HepG2 (cell line): ENCODE results near the gene ALPI. TPM values are rescaled to one million over a fixed set of nuclear protein-coding genes. Genes with fewer than 3 reads are reported as not detected.

Source experiments
- ATAC-seq: fragments of 200-7000 bp; cut with Tn5 transposase; 3 replicates; pipeline ENCODE4 v1.9.1; 2020; ENCODE audit warnings: mild to moderate bottlenecking, moderate library complexity
- BruUV-seq: library from RNA; stranded (reverse); fragments of 400-500 nt; replicated peaks from 2 replicates; lab custom pipeline; 2021; lab: Mats Ljungman, UMichigan
- CTCF ChIA-PET: fragments of 300-600 bp; formaldehyde crosslinking; extraction: SDS; loops from one replicate; lab custom pipeline; 2021; ENCODE audit warnings: low total read pairs, inconsistent platforms, low intra/inter-chr PET ratio; lab: Yijun Ruan, JAX
- POLR2A ChIA-PET: fragments of 350-600 bp; sonication (Branson Sonifier 250); formaldehyde crosslinking; loops from one replicate; lab custom pipeline; 2020; ENCODE audit warnings: antibody characterized with exemption, inconsistent platforms; lab: Yijun Ruan, JAX
- DNase-seq: peaks from one replicate; pipeline ENCODE4 v3.0.0-alpha.2; 2015; ENCODE audit warnings: low spot score
- FAIRE-seq: peaks from 3 replicates; lab custom pipeline; 2011; peaks lifted over from hg19 to GRCh38; lab: Jason Lieb, UNC
- H2AFZ ChIP-seq: one replicate; pipeline ENCODE4 v1.6.1; 2011; ENCODE audit warnings: low read length, inconsistent platforms
- H3K27ac ChIP-seq: fragments of 300-600 bp; 3 replicates; pipeline ENCODE4 v1.8.0; 2011; ENCODE audit warnings: mixed run types, mild to moderate bottlenecking, mixed read lengths, low read length, inconsistent platforms; ENCODE audit not compliant: insufficient read depth; ENCODE audit errors: extremely low read length
- H3K27me3 ChIP-seq, 2 experiments: fragments of 200-600 bp in 1 of 2; 2 replicates in 1 of 2; 3 replicates in 1 of 2; pipeline versions ENCODE4 v1.6.0 to v1.8.0; 2011; ENCODE audit warnings: low read length in 2 of 2, mild to moderate bottlenecking in 2 of 2, moderate library complexity in 2 of 2, inconsistent platforms in 1 of 2; ENCODE audit not compliant: insufficient read depth in 2 of 2, control insufficient read depth in 1 of 2
- H3K36me3 ChIP-seq, 2 experiments: fragments of 200-600 bp in 1 of 2; replicated peaks in 1 of 2; 2 replicates in 1 of 2; 3 replicates in 1 of 2; pipeline versions ENCODE4 v1.5.1 to v1.8.0; 2011; ENCODE audit warnings: low read length in 2 of 2, inconsistent platforms in 1 of 2; ENCODE audit not compliant: insufficient read depth in 2 of 2, control insufficient read depth in 1 of 2
- H3K4me1 ChIP-seq: 2 replicates; pipeline ENCODE4 v1.5.1; 2012; ENCODE audit warnings: low read length, inconsistent platforms; ENCODE audit not compliant: insufficient read depth
- H3K4me2 ChIP-seq: 2 replicates; pipeline ENCODE4 v1.6.0; 2011; ENCODE audit warnings: low read depth, low read length, inconsistent platforms
- H3K4me3 ChIP-seq, 3 experiments: fragments of 200-600 bp in 1 of 3; sonication (generic), shearing (Covaris generic) in 1 of 3; replicated peaks in 1 of 3; 2 replicates each; pipeline ENCODE4 v1.5.1; 2011 to 2016; ENCODE audit warnings: low read length in 3 of 3, inconsistent platforms in 2 of 3, low read depth in 2 of 3, mild to moderate bottlenecking in 2 of 3, control low read depth in 1 of 3, mixed read lengths in 1 of 3; ENCODE audit not compliant: insufficient read depth in 1 of 3
- H3K79me2 ChIP-seq: one replicate; pipeline ENCODE4 v1.6.1; 2011; ENCODE audit warnings: low read length, inconsistent platforms; ENCODE audit not compliant: insufficient read depth
- H3K9ac ChIP-seq: 2 replicates; pipeline ENCODE4 v1.6.0; 2011; ENCODE audit warnings: mild to moderate bottlenecking, low read depth, low read length, inconsistent platforms; ENCODE audit not compliant: insufficient read depth
- H3K9me3 ChIP-seq: 2 replicates; pipeline ENCODE4 v1.5.1; 2012; ENCODE audit warnings: mild to moderate bottlenecking, low read length
- H4K20me1 ChIP-seq: 2 replicates; pipeline ENCODE4 v1.6.0; 2011; ENCODE audit warnings: inconsistent platforms, mild to moderate bottlenecking, low read length, moderate library complexity; ENCODE audit not compliant: insufficient read depth
- CREB3 ChIP-seq: sonication (generic); formaldehyde crosslinking; IDR thresholded peaks from 2 replicates; pipeline ENCODE4 v1.5.0; 2020; ENCODE audit warnings: missing genetic modification reagents
- CREM ChIP-seq, 2 experiments: sonication (generic) in 1 of 2; formaldehyde crosslinking in 1 of 2; IDR thresholded peaks; 2 replicates each; pipeline versions ENCODE4 v1.4.0 to v1.6.1; 2016 to 2020; ENCODE audit warnings: antibody characterized with exemption in 1 of 2, mild to moderate bottlenecking in 1 of 2, missing genetic modification reagents in 1 of 2
- E2F1 ChIP-seq: sonication (generic); formaldehyde crosslinking; IDR thresholded peaks from 2 replicates; pipeline ENCODE4 v1.5.0; 2020; ENCODE audit warnings: missing genetic modification reagents
- ZNF234 ChIP-seq: sonication (generic); formaldehyde crosslinking; conservative IDR thresholded peaks from 2 replicates; pipeline ENCODE4 v1.5.1; 2020; ENCODE audit warnings: mild to moderate bottlenecking, missing genetic modification reagents
- ZNF296 ChIP-seq: sonication (generic); formaldehyde crosslinking; conservative IDR thresholded peaks from 2 replicates; pipeline ENCODE4 v1.5.0; 2020; ENCODE audit warnings: mild to moderate bottlenecking, missing genetic modification reagents
- ZNF362 ChIP-seq: sonication (generic); formaldehyde crosslinking; IDR thresholded peaks from 2 replicates; pipeline ENCODE4 v1.4.0; 2020; ENCODE audit warnings: missing genetic modification reagents, mild to moderate bottlenecking, borderline replicate concordance
- ZNF468 ChIP-seq: sonication (generic); formaldehyde crosslinking; IDR thresholded peaks from 2 replicates; pipeline ENCODE4 v1.8.0; 2022; ENCODE audit warnings: mild to moderate bottlenecking, moderate library complexity, missing genetic modification reagents
- WGBS: methylation state at CpG from one replicate; pipeline ENCODE4 v1.1.6; 2017; ENCODE audit warnings: low lambda C conversion rate; 5-methylcytosine and 5-hydroxymethylcytosine counted together
- in situ Hi-C: cut with HindIII; loops from 2 replicates; pipeline ENCODE4 v1.10.0; 2017; ENCODE audit warnings: low pct_unique_long_range_greater_than_20kb; ENCODE audit not compliant: extremely low pct_ligation_motif_present
- intact Hi-C: fragments of 100-400 bp; cut with micrococcal nuclease; formaldehyde crosslinking; loops from one replicate; pipeline ENCODE4 v1.10.0; 2022; ENCODE audit not compliant: unreplicated experiment
- polyA plus RNA-seq, 8 experiments: library from polyadenylated mRNA; depleted of rRNA in 3 of 8; stranded (reverse) in 7 of 8; unstranded in 1 of 8; fragments of >200 nt; fragmentation: Illumina TruSeq in 4 of 8; extraction: Trizol in 4 of 8; gene quantifications; 2 replicates each; pipeline versions ENCODE4 v1.2.1 to v1.2.3, GENCODE V29; 2011 to 2016; ENCODE audit warnings: low read depth in 4 of 8, missing spikeins in 1 of 8, mixed read lengths in 1 of 8; ENCODE audit not compliant: insufficient read depth in 1 of 8
- total RNA-seq, 5 experiments: library from RNA; depleted of rRNA; stranded (reverse); fragments of >200 nt; fragmentation: Illumina TruSeq; extraction: Trizol; gene quantifications; 2 replicates each; pipeline ENCODE4 v1.2.3, GENCODE V29; 2016; ENCODE audit warnings: low read depth in 1 of 5

Gene ALPI
- total and polyA plus RNA-seq, 2 of the 13 experiments (the other 11 are each of a cell fraction or from before 2014, with no cell fraction given): not detected

GRCh38 chr2:232505856-232506255, 49.9 kb downstream of the ALPI start:
- Histone ChIP-seq H3K79me2 (no peaks in the 10 kb centered on the region), H2AFZ (no peak overlapping the region), H3K36me3 (no peaks in the 10 kb centered on the region), H4K20me1 (no peaks in the 10 kb centered on the region), H3K27ac (no peak overlapping the region), H3K4me1 (peaks cover 11% of the 10 kb centered on the region), H3K27me3 (peaks cover 16 to 82% of the 10 kb centered on the region in 2 experiments), H3K4me3 (no peak overlapping the region), H3K9me3 (no peaks in the 10 kb centered on the region), H3K9ac (no peak overlapping the region), H3K4me2 (no peak overlapping the region)
- no peak for FAIRE-seq
- intact Hi-C loops (no loop called here), in situ Hi-C loops (no loop called here)
- no peak for TF ChIP-seq ZNF234 (CRISPR knock-in tag)
- no peak for ATAC-seq
- no TSS peak for BruUV-seq
- no peak for DNase-seq
- WGBS: 20% methylated on average over 9 of the region's 10 CpGs
- CTCF ChIA-PET: no interaction called here
- POLR2A ChIA-PET: no interaction called here

GRCh38 chr2:232506709-232507108, 50.8 kb downstream of the ALPI start:
- no TSS peak for BruUV-seq
- WGBS: 28% methylated on average over 3 of the region's 4 CpGs
- FAIRE-seq: no peak
- H3K4me2 ChIP-seq: no peak overlapping the region
- ATAC-seq: peak; percentile 4; the same call in 1 of the 3 replicates
- DNase-seq: no peak
- H3K9ac ChIP-seq: no peak overlapping the region
- no peaks in the 10 kb centered on the region for H3K9me3 ChIP-seq
- H3K27ac ChIP-seq: no peak overlapping the region
- no peak overlapping the region for H3K4me3 ChIP-seq
- intact Hi-C loops (no loop called here), in situ Hi-C loops (no loop called here)
- ChIA-PET CTCF (no interaction called here), POLR2A (no interaction called here)
- peaks cover 11% of the 10 kb centered on the region for H3K4me1 ChIP-seq
- peaks cover 17 to 75% of the 10 kb centered on the region in 2 experiments for H3K27me3 ChIP-seq
- TF ChIP-seq ZNF296 (CRISPR knock-in tag): no peak
- no peak for TF ChIP-seq CREB3 (CRISPR knock-in tag)
- no peak for TF ChIP-seq ZNF362 (CRISPR knock-in tag)
- TF ChIP-seq ZNF468: no peak
- no peak for TF ChIP-seq E2F1 (CRISPR knock-in tag)
- no peak for TF ChIP-seq CREM (IDR thresholded peaks at IDR 0.05)
- no peak for TF ChIP-seq CREM (CRISPR knock-in tag; IDR thresholded peaks at IDR 0.05)
- no peak overlapping the region for H2AFZ ChIP-seq
- H3K79me2 ChIP-seq: no peaks in the 10 kb centered on the region
- H3K36me3 ChIP-seq: no peaks in the 10 kb centered on the region
- H4K20me1 ChIP-seq: no peaks in the 10 kb centered on the region
